22Rv1 (cell line): Measurements from ENCODE around the gene SSMEM1.

Source experiments
- ZFX ChIP-seq: fragments of 450-650 bp; IDR thresholded peaks from 2 replicates; pipeline ENCODE4 v1.6.1; 2017; ENCODE audit warnings: antibody characterized with exemption, borderline replicate concordance
- TF ChIP-seq, protein P1 (sequence below): fragments of 450-650 bp; IDR thresholded peaks from 2 replicates; pipeline ENCODE4 v1.5.1; 2017; ENCODE audit warnings: mild to moderate bottlenecking

DNA sequence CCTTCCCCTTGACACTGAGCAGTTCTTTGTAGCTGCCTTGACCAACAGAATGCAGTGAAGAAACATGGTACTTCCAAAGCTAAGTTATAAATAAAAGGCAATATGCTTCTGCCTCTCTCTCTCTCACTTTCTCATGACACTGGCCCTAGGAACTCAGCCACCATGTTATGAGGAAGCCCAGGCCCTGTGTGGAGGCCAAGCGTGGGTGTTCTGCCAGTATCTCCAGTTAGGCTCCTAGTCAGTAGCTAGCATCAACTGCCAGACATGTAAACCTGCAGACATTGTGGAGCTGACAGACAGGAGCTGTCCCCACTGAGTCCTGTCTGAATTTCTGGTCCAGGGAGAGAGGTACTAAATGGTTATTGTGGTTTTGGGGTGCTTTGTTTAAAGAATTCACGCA, 47.6 kb upstream of the SSMEM1 start:
- TF ChIP-seq, protein P1, sequence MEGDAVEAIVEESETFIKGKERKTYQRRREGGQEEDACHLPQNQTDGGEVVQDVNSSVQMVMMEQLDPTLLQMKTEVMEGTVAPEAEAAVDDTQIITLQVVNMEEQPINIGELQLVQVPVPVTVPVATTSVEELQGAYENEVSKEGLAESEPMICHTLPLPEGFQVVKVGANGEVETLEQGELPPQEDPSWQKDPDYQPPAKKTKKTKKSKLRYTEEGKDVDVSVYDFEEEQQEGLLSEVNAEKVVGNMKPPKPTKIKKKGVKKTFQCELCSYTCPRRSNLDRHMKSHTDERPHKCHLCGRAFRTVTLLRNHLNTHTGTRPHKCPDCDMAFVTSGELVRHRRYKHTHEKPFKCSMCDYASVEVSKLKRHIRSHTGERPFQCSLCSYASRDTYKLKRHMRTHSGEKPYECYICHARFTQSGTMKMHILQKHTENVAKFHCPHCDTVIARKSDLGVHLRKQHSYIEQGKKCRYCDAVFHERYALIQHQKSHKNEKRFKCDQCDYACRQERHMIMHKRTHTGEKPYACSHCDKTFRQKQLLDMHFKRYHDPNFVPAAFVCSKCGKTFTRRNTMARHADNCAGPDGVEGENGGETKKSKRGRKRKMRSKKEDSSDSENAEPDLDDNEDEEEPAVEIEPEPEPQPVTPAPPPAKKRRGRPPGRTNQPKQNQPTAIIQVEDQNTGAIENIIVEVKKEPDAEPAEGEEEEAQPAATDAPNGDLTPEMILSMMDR: no peak
- TF ChIP-seq ZFX: no peak
